Measurements from ENCODE around the gene HGS.
"Not testable (repeated sequence)": the region's sequence is repeated elsewhere in the genome, so short reads cannot be mapped to it uniquely, and the experiment has no call there.

HGS gene

DNA sequence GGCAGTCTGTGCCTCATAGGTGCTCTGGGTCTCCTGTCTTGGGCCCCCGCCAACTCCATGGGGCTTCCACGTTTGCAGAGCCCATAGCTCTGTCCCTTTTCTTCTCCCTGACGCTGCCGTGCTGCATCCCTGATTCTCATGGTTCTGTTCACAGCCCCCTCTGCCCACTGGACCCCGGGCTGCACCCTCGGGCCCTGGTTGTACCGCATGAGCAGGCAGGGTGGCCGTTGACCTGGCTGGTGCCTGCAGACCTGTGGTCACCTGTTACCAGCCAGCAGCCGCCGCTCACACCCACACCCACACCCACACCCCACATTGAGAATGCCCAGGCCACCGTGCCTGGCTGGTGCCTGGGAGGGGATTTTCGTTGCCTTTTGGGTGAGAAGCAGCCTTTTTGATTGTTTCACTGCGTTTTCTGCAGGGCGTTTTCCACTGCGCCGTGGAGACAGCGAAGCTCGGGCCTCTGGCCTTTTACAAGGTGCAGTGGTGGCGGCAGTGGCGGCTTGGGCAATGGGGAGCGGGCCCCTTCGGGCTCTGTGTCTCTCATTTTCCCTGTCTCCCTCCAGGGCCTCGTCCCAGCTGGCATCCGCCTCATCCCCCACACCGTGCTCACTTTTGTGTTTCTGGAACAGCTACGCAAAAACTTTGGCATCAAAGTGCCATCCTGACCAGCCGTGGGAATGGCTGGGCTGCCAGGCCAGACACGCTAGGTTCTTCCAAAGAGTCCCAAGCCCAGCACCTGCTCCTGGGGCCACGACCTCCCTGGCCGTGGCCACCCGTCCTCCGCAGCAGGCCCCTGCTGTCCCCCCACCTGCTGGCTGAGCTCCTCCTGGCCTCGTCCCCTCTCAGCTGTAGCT is 35.8 kb downstream of the HGS start:
- no peak for DNase-seq (ENCODE audit: low read depth in 2 of 2)

- DNase-seq (ENCODE audit: low read depth in 2 of 2) = no peak
These were observed 36.7 kb downstream of the HGS start for GRCh38 chr17:81720267-81721071.

GRCh38 chr17:81722184-81723120 is 38.6 kb downstream of the HGS start:
- DNase-seq (ENCODE audit: low read depth in 2 of 2) = no peak

GRCh38 chr17:81723651-81724209 is 39.9 kb downstream of the HGS start:
- DNase-seq (ENCODE audit: low read depth in 2 of 2) = no peak

DNA sequence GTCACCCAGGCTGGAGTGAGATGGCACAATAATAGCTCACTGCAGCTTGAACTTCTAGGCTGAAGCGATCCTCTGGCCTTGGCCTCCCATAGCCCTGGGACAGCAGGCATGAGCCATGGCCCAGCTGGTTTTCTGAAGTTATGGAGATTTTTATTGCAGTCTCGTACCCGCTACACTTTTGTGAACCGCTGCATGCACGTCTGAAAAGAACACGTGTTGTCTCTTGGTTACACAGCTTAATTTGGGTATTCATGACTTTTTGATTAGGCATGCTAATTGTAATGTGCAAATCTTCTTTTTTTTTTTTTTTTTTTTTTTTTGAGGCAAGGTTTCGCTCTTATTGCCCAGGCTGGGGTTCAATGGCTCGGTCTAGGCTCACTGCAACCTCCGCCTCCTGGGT is 41.6 kb downstream of the HGS start:
- DNase-seq (ENCODE audit: low read depth in 2 of 2) = no peak

DNA sequence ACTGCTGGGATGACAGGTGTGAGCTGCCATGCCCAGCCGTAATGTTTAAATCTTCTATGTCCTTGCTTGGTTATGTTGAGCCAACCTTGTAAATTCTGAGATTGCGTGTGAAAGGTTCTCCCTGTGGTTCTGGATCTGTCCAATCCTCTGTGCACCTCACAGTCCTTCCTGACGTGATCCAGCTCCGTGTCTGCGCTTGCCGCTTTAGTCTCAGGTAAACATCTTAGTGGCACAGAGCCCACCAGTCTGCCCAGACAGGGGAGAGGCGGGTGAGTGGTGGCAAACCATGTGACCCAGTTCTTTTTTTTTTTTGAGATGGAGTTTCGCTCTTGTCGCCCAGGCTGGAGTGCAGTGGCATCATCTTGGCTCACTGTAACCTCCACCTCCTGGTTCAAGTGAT is 42.2 kb downstream of the HGS start:
- no peak for DNase-seq (ENCODE audit: low read depth in 2 of 2)

DNA sequence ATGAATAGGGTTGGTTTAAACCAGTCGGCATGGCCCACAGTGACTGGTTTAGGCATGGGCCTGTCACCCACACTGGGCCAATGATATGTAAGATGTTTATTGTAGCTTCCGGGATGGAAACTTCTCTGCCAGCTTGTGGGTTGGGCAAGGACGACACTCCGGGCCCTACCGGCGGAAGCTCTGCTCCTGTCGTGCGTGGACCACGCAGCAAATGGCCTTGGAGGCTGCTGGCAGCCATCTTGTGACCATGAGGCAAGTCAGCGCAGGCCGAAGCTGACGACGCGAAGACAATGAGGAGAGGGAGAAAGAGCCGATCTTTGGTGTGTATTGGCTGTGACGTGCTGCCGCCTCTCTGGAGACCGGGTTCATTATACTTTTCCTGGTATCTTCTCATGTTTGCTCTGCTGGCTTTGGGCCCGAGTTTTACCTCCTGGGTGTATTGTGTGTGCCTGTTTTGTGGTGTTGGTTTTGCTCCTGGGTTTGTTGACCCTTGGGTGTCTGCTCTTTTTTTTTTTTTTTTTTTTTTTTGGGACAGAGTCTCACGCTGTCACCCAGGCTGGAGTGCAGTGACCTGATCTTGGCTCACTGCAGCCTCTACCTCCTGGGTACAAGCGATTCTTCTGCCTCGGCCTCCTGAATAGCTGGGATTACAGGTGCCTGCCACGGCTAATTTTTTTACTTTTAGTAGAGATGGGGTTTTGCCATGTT is 43.7 kb downstream of the HGS start:
- no peak for DNase-seq (ENCODE audit: low read depth in 2 of 2)

DNA sequence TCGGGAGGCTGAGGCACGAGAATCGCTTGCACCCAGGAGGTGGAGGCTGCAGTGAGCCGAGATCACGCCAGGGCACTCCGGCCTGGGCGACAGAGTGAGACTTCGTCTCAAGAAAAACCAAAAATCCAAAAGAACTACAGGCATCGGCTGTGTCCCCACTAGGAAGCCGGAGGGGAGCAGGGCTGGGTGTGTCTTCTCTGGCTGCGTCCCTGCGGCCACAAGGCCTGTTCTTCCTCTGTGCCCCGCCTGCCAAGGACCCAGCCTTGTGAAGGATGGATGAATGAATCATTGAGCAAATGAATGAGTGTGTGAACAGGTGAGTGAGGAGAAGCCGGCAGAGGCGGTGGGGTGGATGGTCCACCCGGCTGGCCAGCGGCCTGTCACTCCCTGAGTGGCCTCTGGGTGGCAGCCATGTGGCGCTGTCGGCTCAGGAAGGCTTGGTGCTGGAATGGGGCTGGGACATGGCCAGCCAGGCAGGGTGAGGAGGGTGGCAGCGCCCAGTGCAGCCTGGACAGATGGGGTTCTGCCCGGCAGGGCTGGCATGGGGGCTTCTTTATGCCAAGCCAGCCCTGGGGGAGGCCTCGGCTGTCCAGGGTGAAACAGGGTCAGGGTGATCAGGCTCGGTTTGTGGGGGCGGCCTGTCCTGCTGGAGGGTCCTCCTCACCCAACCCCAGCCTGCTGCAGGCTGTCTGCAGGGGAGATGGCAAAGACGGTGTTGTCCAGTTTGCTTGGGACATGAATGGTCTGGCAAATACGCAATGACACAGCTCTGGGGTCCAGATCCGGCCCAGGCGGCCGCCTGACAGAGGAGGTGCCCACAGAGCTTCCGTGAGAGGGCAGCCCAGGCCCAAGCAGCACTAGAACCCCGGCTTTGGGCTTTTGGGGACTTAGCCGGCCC is 49.9 kb downstream of the HGS start:
- DNase-seq (ENCODE audit: low read depth in 2 of 2) = peak; percentile 23 to 51

DNA sequence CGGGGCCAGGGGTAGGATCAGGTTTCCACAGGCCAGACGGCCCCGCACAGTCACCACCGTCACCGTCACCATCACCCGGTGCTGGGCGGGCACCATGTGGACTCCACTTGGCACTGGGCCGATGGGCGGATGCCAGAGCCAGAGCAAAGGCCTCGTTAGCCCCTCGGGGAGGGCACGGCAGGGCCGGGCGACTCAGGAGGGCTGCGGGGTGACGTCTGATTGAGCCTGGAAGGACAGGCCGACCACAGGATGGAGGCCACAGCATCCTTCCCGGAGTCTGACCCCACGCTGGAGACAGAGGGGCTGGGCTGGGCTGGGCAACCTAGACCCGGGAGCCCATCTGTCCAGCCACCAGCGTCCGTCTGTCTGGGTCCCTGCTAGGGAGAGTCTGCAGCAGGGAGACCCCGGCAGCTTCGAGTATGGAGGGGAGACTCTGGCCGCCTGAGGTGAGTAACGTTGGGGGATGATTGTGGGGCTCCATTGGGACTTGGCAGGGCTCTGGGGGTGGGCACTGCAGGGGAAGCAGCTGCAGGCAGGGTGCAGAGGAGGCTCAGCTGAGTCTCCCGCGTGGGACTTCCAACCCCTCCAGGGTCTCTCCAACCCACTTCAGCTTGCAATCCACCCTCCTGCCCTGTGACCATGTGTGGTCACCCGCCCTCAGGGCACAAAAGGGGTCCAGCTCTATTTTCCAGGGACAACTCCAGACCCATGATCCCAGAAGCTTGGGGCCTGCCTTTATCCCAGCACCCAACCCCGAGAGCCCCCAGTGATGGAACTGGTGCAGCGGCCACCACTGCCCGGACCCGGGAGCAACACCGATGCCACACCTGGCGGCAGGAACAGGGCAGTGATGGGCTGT is 50.8 kb downstream of the HGS start:
- no peak for DNase-seq (ENCODE audit: low read depth in 2 of 2)

DNA sequence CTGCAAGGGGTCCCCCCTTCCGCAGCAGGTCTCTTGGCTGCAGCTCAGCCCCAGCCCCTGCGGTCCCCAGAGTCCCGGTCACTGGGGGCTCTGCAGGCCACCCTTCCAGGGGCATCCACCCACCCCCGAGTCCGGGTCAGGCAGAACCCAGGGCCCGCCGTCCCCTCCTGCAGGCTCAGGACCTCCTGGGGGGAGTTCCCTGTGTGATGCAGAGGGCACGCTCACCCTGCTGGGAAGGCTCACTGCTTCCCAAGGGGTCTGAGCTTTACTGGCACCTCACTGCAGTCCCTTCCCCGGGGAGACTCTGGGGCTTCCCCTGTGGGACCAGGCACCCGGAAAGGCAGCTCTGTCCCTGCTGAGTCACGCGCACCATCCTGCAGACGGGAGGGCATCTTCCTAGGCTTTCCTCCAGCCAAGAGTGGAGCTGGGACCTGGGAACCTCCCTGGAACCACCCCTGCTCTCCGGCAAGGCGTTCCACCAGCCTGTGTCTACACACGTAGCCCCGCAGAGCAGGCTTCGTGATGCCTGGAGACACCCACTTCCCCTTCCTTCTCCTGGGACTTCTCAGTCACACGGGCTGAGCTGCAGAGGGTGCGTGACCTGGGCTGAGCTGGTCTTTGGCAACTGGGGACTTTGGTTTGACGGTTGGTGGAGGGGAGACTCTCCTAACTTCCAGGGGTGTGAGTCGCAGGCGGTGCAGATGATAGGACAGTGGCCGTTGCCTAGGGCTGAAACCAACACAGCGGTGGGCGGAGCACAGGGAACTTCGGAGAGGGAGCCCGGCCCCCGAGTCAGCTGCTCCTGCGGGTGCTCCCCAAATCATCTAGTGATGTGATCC is 51.7 kb downstream of the HGS start:
- no peak for DNase-seq (ENCODE audit: low read depth in 2 of 2)

DNA sequence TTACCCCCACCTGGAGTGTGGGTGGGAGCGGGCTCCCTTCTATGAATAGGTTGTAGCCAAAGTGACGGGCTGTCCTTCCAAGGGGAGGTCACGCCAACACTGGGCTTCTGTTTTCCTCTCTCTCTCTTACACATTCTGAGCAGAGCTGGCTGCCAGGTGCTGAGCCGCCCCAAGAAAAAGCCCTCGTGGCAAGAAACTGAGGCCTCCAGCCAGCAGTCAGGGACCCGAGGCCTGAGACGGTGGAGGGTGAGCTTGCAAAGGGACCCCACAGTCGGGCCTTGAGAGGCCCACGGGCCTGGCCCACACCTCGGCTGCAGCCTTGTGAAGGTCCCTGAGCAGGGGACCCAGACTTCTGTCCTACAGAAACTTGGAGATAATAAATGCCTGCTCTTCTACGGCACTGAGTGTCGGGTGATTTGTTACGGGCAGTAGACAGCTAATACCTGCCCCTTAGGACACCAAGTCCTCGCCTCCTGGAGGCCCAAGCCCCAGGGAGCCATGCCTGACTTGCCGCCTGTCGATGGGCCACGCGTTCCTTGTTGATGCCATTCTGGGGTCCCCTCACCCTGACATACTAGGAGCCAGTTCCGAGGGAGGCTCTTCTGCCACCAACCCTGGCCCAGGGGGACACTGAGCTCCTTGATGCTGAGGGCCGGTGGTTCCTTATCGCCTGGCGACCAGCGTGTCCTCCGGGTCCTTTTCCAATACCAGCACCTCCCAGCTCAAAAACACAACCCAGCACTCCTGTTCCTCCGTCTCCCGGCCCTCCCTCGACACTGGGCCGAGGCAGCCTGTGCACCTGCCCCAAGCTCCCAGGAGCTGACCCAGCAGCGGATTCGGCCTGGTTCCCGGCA is 54.4 kb downstream of the HGS start:
- no peak for DNase-seq (ENCODE audit: low read depth in 2 of 2)

- DNase-seq (ENCODE audit: low read depth in 2 of 2) = no peak
These were observed 55.1 kb downstream of the HGS start for GRCh38 chr17:81738801-81739393.

DNA sequence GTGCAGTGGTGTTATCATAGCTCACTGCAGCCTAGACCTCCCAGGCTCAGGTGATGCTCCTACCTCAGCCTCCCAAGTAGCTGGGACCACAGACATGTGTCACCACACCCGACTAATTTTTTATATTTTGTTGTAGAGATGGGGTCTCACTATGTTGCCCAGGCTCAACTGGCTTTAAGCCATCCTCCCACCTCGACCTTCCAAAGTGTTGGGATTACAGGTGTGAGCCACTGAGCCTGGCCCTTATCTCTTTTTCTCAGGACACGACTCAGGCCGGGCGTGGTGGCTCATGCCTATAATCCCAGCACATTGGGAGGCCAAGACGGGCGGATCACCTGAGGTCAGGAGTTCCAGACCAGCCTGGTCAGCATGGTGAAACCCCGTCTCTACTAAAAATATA is 55.8 kb downstream of the HGS start:
- not testable (repeated sequence) for DNase-seq (ENCODE audit: low read depth in 2 of 2)

- DNase-seq (ENCODE audit: low read depth in 2 of 2) = no peak
These were observed 56.7 kb downstream of the HGS start for GRCh38 chr17:81740395-81740961.

- DNase-seq (ENCODE audit: low read depth in 2 of 2) = no peak
These were observed 57.3 kb downstream of the HGS start for GRCh38 chr17:81741049-81741593.
